Measurements from ENCODE around the gene COQ6.
"Not testable (repeated sequence)": the region's sequence is repeated elsewhere in the genome, so short reads cannot be mapped to it uniquely, and the experiment has no call there.

Gene COQ6

DNA sequence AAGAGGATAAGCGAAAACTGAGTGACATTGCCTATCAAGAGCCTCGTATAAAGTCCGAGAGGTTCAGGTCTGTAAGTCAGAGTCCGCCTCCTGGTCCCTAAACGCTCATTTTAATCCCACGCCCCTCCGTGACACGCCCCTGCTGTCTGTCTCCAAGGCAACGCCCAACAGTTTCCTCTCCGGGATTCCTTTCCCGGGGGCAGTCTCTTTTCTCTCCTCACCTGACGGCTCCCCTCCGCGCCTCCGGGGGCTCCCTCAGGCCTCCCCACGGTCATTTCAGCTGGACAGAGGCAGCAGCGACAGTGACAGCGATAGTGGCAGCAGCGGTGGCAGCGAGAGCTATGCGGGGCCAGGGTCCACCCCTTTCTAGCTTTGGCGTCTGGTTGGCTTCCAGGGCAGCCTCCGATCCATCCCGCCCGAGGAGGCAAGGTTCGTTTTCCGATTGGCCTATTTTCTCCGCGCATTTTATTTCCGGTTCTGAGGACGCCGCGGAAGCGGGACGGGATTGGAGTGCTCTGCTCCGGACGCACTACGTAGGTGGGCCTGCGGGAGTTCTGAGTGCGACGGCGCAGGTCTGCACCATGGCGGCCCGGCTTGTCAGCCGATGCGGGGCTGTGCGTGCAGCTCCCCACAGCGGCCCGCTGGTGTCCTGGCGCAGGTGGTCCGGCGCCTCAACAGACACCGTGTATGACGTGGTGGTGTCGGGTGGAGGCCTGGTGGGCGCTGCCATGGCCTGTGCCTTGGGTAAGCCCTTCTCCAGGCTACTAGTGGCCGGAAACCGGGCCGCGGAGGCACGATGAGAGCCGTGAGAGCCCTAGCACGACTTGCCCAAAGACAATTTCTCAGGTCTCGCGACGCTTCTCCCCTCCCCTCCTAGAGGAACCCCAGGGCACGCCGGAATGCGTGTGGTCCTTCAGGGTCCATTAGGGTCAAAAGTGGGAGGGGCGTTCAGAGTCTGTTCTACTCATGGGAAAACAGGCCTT lies at the start of gene COQ6, which contains the start of gene FAM161B:
COQ6 (plus strand) TSS at position 551 of the 983 bp plus-strand sequence; CDS start at position 582, 31 bp downstream.
FAM161B (minus strand) TSS at position 343 of the 983 bp plus-strand sequence; CDS start at position 275, 68 bp downstream.
- peak; percentile 96 for DNase-seq
- in situ Hi-C loops (cut with HindIII; ENCODE audit: low pct_ligation_motif_present, low pct_unique_long_range_greater_than_20kb, low sequenced_read_pairs): no loop called here

DNA sequence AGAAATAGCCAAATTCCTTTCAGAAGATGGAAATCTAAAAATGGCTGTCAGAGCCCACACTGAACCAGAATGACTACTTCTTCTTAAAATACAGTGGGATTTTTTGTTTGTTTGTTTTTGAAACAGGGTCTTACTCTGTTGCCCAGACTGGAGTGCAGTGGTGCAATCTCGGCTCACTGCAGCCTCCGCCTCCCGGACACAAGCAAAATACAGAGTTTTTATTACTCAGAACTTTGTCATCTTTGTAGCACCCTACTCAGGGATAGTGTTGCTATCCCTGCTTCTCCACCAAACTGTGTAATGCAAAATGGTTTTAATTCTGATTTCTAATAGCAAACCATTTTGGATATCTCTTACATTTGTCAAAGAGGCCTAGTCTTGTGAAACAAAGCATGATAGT lies 47.1 kb upstream of the COQ6 start:
- no peak for DNase-seq
- in situ Hi-C loops (cut with HindIII; ENCODE audit: low pct_ligation_motif_present, low pct_unique_long_range_greater_than_20kb, low sequenced_read_pairs): no loop called here

DNA sequence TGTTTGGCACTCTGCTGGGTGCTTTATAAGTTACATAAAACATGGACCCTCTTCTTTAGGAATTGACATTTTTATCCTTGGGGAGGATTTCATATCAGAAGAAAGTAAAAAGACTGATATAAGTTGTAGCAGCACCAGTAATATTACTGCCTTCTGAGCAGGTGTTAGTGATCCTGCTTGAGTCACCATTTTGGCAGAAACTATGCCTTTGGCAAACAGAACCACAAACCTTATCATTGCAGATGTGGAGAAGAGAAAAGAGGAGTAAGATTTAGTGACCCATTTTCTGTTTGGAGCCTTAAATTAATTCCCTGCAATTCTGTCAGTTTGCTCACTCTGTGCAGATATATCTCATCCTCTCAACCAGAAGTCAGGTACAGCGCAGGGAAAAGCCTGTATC lies 40.4 kb upstream of the COQ6 start:
- in situ Hi-C loops (cut with HindIII; ENCODE audit: low pct_ligation_motif_present, low pct_unique_long_range_greater_than_20kb, low sequenced_read_pairs): no loop called here

DNA sequence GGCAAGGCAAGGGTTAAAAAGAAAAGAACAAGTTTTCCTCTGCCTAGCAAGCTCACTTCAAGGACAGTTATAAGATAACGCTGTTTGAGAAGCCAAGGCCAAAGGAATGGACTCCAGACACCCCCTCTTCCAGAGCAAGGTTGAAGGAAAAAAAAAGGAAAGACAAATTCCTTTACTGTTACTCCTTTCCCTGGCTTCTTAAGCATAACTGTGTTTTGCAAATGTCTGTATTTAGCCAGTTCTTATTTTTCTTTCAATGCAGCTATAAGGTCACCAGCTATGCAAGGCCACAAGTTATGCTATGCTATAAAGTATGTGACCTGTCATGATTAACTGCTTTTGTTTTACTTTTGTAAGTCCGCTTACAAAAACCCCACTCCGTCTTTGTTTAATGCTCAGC lies 36.8 kb upstream of the COQ6 start:
- in situ Hi-C loops (cut with HindIII; ENCODE audit: low pct_ligation_motif_present, low pct_unique_long_range_greater_than_20kb, low sequenced_read_pairs): no loop called here
- no peak for DNase-seq

More for the DNA sequence above, 40.4 kb upstream of the COQ6 start:
- DNase-seq: no peak

DNA sequence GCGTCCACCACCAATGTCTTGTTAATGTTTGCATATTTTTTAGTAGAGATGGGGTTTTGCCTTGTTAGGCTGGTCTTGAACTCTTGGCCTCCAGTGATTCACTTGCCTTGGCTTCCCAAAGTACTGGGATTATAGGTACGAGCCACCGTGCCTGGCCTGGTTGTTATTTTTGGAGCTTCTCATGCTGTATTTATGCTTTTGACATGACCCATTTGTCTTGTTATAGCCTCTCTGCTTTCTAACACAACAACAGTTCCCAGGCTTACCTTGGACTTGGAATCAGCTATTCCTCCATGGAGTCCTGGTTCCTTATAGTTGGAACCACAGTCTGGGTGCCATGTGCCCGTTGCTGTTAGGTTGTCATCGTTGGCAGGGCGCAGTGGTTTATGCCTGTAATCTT lies 33.8 kb upstream of the COQ6 start:
- no peak for DNase-seq
- in situ Hi-C loops (cut with HindIII; ENCODE audit: low pct_ligation_motif_present, low pct_unique_long_range_greater_than_20kb, low sequenced_read_pairs): no loop called here

DNA sequence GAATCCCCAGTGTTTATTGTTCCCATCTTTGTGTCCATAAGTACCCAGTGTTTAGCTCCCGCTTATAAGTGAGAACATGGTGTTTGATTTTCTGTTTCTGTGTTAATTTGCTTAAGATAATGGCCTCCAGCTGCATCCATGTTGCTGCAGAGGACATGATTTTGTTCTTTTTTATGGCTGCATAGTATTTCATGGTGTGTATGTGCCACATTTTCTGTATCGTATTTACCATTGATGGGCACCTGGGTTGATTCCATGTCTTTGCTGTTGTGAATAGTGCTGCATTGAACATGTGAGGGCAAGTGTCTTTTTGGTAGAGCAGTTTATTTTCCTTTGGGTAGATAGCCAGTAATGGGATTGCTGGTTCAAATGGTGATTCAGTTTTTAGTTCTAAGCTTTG lies 30.6 kb upstream of the COQ6 start:
- DNase-seq; in situ Hi-C loops (cut with HindIII; ENCODE audit: low pct_ligation_motif_present, low pct_unique_long_range_greater_than_20kb, low sequenced_read_pairs): not testable (repeated sequence)

DNA sequence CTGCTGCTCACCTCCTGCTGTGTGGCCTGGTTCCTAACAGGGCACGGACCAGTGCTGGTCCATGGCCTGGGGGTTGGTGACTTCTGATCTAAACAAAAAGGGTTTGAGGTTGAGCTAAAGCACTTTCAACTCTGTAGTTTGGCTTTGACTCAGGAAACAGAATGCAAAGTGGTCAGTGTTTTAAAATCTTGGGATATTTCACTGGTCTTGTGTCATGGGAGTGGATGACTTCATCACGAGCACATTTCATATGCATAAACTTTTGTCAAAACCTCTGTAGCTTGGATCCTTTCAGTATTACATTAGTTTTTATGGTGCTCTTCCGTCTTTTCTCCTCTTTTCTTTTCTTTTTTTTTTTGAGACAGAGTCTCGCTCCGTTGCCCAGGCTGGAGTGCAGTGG lies 25.8 kb upstream of the COQ6 start:
- in situ Hi-C loops (cut with HindIII; ENCODE audit: low pct_ligation_motif_present, low pct_unique_long_range_greater_than_20kb, low sequenced_read_pairs): no loop called here
- no peak for DNase-seq

DNA sequence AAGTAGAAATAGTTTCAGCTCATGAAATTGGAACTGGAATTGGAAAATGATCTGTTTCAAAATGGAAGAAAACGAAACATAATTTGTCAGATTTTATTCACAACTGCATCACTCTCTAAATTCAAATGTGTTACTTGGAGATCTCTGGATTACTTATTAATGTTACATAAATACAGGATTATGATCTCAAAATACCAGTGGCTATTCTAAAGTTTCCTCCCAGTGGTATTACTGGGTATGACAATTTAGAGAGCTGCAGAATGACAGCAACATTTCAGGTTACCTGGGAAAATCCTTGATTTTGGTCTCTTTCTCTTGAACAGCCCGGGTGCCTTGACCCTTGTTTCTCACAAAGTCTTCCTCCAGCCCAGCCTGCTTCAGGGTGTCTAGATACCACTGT lies 14.4 kb upstream of the COQ6 start:
- DNase-seq: peak; percentile 40
- in situ Hi-C loops (cut with HindIII; ENCODE audit: low pct_ligation_motif_present, low pct_unique_long_range_greater_than_20kb, low sequenced_read_pairs): no loop called here

DNA sequence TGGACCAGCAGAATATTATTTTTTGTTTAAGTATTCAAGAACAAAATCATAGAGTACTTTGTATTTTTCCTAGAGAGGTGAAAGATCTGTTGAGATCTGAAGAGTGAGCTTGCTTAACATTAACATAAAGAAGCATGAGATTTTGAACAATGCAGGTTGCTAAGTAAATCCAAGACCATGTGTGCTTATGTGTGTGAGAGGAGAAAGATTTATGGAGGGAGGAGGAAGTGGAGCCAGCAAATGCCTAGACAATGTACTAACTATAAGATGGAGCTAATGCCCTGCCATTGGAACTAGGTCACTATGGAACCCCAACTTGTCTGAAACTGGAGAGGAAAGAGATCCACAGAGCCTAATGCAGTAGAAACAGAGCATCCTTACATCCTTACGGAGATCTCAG lies 13.6 kb upstream of the COQ6 start:
- in situ Hi-C loops (cut with HindIII; ENCODE audit: low pct_ligation_motif_present, low pct_unique_long_range_greater_than_20kb, low sequenced_read_pairs): no loop called here
- DNase-seq: no peak

DNA sequence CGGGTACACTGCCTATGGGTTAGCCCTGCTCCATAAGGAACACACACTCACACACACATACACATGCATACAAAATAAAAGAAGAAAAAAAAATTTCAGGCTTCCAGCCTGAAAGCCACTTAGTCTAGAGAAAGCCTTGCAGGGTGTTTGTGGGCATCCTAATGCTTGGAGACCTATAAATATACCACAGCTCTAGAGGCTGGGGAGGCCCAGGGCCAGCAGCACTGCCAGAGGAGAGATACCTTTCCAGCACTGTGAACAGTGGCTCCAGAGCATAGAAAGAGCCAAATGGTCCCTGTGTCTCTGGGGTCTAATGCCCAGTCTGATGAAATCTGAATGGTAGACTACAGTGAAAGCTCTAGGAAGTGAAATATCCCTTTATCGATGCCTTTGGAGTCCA lies 13.1 kb upstream of the COQ6 start:
- in situ Hi-C loops (cut with HindIII; ENCODE audit: low pct_ligation_motif_present, low pct_unique_long_range_greater_than_20kb, low sequenced_read_pairs): no loop called here
- DNase-seq: no peak

DNA sequence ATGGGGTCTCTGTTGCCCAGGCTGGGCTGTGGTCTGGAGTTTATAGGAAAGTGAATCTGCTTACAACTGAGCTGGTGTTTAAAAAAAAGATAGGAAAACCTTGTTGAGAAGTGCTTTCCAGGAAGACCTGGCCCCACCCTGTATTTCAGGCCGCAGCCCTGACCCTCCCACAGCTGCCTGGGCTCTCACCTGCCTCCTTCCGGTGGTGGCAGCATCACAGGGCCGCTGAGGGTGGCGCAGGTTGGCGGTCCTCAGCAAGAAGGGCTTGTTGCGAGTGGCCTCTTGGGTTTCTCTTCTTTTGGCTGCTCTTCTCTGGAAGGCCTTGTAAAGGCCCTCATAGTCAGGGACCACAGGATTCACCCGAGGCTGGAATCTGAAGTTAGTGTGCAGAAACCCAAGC lies 7.9 kb upstream of the COQ6 start:
- in situ Hi-C loops (cut with HindIII; ENCODE audit: low pct_ligation_motif_present, low pct_unique_long_range_greater_than_20kb, low sequenced_read_pairs): no loop called here
- no peak for DNase-seq

DNA sequence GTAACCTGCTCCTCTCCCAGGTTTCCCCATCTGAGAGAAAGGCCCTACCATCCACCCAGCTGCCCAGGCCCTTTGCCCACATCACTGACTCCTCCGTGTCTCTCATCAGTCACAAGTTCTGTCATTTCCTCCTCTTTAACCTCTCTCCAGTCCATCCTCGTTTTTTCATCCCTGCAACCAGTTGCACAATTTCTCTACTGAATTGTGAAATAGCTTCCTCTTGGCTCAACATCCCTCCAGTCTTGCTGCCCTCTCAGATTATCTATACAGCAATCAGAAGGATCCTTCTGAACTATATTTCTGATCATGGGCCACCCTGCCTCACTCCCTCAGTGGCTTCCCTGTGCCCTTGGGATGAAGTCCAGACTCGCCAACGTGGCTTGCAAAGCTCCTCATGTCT lies 7.0 kb upstream of the COQ6 start:
- peak; percentile 5 for DNase-seq
- in situ Hi-C loops (cut with HindIII; ENCODE audit: low pct_ligation_motif_present, low pct_unique_long_range_greater_than_20kb, low sequenced_read_pairs): no loop called here

DNA sequence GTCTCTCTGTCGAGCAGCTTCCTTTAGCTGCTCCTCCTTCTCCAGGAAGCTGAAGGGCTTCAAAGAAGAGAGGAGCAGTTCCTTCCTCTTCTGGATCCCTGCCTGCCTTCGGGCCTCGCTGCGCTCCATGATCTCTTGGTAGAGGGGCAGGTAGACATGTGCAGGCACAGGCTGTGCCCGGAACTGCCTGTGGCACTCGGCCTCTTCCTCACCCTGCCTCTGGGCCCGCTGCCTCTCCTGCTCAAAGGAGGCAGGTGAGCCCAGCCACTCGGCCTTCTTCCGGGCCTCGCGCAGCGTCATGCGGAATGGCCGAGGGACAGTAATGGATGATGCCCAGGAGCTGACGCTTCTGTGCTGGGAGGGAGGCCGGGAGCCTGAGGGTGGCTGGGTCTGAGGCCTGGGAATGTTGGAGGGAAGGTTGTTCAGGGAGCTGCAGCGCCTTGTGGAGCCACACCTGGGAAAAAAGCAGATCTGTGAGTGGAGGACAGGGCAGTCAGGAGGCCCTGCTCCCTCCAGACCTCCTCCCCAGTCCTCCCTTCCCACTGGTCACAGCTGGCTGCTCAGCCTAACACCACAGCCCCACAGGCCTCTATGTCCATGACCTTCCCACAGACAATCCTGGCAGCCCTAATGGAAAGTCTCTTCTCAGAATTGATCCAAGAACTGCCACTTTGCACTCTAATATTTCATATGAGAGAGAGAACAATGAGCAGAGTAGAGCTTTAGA lies 5.5 kb upstream of the COQ6 start:
- DNase-seq: no peak
- in situ Hi-C loops (cut with HindIII; ENCODE audit: low pct_ligation_motif_present, low pct_unique_long_range_greater_than_20kb, low sequenced_read_pairs): no loop called here

DNA sequence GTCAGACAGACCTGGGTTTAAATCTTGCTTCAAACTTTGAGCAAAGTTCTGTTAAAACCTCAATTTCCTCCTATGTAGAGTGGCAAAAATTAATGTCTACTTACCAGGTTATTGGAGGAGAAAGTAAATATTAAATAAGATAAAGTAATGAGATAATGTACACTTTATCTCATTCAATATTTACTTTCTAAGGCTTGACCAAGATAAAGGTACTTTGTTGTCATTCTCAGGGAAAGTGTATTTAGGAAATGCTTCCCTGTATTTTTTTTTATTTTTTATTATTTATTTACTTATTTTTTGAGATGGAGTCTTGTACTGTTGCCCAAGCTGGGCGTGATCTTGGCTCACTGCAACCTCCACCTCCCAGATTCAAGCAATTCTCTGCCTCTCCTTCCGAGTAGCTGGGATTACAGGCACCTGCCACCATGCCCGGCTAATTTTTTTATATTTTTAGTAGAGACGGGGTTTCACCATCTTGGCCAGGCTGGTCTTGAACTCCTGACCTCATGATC lies 4.9 kb upstream of the COQ6 start:
- DNase-seq: no peak
- in situ Hi-C loops (cut with HindIII; ENCODE audit: low pct_ligation_motif_present, low pct_unique_long_range_greater_than_20kb, low sequenced_read_pairs): no loop called here

DNA sequence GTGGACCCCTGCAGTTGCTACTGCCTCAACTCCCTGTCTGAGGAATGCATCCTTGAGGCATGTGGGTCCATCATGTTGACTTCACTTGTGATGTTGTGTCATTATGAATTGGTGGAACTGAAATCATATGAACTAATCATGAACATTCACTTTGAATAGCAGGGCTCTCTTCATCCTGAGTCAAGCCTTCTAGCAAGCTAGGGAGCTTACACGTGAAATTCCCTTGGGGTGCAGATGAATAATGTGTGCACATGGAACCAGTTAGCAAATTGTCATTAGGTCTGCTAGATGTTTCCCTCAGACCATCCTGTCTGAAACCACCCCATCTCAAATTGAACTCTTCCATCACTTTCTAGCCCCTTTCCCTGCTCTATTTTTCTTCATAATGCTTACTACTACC lies 3.6 kb downstream of the COQ6 start:
- in situ Hi-C loops (cut with HindIII; ENCODE audit: low pct_ligation_motif_present, low pct_unique_long_range_greater_than_20kb, low sequenced_read_pairs): no loop called here
- no peak for DNase-seq

DNA sequence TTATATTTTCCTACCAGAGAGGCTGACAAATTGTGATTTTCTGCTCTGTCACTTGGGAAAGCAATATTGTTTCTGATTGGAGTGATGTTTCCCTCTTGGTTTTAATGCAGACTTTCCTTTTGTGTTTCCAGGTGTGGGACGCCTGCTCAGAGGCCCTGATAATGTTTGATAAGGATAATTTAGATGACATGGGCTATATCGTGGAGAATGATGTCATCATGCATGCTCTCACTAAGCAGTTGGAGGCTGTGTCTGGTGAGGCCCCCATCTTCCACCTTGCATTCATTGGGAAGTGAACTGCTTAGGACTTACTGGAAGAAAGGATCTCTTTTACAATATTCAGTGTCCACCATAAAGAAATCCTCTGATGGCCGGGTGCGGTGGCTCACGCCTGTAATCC lies 5.6 kb downstream of the COQ6 start:
- in situ Hi-C loops (cut with HindIII; ENCODE audit: low pct_ligation_motif_present, low pct_unique_long_range_greater_than_20kb, low sequenced_read_pairs): no loop called here

DNA sequence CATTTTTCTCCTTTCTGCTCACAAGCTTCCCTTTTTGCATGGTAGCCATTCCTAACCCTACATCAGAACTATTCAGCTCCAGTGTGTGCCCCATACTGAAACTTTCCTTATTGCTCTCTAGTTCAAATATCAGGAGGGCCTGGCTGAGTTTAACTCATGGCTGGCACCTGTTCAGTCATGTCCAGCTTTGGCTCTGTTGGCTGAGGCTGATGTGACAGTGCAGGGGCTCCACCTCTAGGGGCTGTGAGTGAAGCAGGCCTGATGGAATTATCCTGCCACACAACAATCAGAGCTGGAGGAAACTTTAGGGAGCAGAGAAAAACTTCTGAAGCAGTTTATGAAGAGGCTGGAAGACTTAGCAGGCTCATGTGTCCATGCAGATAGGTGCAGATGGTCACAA lies 8.5 kb downstream of the COQ6 start:
- in situ Hi-C loops (cut with HindIII; ENCODE audit: low pct_ligation_motif_present, low pct_unique_long_range_greater_than_20kb, low sequenced_read_pairs): no loop called here
- no peak for DNase-seq

More for the DNA sequence above, 5.6 kb downstream of the COQ6 start:
- DNase-seq: no peak

DNA sequence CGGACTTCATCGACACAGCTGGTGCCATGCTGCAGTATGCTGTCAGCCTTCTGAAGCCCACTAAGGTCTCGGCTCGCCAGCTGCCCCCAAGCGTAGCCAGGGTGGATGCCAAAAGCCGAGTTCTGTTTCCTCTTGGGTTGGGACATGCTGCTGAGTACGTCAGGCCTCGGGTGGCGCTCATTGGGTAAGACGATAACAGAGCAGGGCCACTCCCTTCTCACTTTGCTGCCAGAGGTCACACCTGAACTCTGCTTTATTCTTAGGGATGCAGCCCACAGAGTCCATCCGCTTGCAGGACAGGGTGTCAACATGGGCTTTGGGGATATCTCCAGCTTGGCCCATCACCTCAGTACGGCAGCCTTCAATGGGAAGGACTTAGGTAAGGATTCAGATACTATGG lies 11.1 kb downstream of the COQ6 start:
- no peak for DNase-seq

DNA sequence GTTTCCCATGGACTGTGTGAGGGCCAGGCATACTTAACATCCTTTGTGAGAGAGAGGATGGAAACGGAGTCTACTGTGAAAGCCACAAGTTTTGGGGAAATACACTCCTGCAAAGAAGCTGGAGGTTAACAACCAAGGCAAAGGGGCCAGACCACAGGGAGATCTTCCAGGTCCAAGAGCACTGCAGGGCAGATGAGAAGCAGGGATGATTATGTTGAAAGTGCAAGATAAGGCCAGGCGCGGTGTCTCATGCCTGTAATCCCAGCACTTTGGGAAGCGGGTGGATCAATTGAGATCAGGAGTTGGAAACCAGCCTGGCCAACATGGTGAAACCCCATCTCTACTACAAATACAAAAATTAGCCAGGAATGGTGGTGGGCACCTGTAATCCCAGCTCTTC lies 15.1 kb downstream of the COQ6 start:
- DNase-seq: no peak
- in situ Hi-C loops (cut with HindIII; ENCODE audit: low pct_ligation_motif_present, low pct_unique_long_range_greater_than_20kb, low sequenced_read_pairs): no loop called here

More for the DNA sequence above, 11.1 kb downstream of the COQ6 start:
- in situ Hi-C loops (cut with HindIII; ENCODE audit: low pct_ligation_motif_present, low pct_unique_long_range_greater_than_20kb, low sequenced_read_pairs): no loop called here

All from ACHN (cell line).